ENCODE measurements around the gene NPHS1.
A peak's percentile ranks its signal among the peaks of the same experiment; 100 is the strongest.
"Not testable (repeated sequence)": the region's sequence is repeated elsewhere in the genome, so short reads cannot be mapped to it uniquely, and the experiment has no call there.

Gene NPHS1, protein sequence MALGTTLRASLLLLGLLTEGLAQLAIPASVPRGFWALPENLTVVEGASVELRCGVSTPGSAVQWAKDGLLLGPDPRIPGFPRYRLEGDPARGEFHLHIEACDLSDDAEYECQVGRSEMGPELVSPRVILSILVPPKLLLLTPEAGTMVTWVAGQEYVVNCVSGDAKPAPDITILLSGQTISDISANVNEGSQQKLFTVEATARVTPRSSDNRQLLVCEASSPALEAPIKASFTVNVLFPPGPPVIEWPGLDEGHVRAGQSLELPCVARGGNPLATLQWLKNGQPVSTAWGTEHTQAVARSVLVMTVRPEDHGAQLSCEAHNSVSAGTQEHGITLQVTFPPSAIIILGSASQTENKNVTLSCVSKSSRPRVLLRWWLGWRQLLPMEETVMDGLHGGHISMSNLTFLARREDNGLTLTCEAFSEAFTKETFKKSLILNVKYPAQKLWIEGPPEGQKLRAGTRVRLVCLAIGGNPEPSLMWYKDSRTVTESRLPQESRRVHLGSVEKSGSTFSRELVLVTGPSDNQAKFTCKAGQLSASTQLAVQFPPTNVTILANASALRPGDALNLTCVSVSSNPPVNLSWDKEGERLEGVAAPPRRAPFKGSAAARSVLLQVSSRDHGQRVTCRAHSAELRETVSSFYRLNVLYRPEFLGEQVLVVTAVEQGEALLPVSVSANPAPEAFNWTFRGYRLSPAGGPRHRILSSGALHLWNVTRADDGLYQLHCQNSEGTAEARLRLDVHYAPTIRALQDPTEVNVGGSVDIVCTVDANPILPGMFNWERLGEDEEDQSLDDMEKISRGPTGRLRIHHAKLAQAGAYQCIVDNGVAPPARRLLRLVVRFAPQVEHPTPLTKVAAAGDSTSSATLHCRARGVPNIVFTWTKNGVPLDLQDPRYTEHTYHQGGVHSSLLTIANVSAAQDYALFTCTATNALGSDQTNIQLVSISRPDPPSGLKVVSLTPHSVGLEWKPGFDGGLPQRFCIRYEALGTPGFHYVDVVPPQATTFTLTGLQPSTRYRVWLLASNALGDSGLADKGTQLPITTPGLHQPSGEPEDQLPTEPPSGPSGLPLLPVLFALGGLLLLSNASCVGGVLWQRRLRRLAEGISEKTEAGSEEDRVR (N-terminal part only)

DNA sequence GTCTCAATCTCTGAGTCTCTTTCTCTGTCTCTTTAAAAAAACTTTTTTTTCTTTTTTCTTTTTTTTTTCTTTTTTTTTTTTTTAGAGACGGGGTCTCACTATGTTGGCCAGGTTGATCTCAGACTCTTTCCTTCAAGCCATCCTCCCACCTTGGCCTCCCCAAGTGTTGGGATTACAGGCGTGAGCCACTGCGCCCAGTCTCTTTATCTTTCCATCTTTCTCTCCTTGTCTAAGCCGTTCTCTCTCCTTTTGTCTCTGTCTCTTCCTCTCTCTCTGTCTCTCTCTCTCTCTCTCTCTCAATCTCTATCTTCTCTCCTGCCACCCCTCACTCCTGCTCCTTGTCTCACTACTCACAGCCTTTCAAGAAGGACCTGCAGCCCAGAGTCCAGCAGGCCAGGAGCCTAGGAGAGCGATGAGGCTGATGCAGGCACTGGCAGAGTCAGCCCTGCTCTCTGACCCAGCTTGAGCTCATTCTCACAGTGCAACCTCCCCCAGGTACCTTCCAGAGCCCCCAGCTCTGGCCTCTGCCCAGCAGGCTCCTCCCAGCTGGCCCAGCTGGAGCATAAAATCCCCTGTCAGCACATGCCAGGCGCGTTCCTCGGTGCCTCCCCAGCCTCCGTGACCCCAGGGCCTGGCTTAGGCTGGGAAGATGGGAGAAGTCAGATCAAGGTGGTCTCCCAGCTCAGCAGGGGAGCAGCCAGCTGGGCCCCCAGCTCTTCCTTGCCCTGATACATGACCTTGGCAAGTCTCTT lies at the start of gene NPHS1:
Gene NPHS1 (minus strand): TSS at position 476 of the 752 bp plus-strand sequence. CDS start 667 bp downstream, outside the sequence.
- DNase-seq (ENCODE audit: low read depth): no peak

DNA sequence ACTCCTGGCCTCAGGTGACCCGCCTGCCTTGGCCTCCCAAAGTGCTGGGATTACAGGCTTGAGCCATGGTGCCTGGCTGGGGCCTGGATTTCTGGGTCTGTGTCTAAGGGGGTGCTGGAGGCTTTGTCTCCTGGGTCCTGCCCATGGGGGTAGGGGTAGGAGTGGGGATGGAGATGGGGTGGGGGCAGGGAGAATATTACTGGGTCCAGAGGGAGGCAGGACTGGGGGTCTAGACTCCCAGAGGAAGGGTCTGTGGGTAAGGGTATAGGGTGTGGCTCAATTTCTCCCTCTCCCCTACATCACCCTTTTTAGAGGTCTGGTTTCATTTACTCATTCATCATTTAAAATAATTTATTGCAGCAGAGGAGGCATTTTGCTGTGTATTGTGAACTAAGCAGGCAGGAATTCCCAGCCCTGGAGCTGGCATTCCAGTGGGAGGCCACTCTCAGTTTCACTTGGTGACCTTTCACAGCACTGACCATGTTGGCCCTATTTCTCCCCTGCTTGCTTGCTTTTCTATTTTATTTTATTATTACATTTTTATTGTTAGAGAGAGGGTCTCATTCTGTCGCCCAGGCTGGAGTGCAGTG lies 48.8 kb upstream of the NPHS1 start:
- no peak for DNase-seq (ENCODE audit: low read depth)

DNA sequence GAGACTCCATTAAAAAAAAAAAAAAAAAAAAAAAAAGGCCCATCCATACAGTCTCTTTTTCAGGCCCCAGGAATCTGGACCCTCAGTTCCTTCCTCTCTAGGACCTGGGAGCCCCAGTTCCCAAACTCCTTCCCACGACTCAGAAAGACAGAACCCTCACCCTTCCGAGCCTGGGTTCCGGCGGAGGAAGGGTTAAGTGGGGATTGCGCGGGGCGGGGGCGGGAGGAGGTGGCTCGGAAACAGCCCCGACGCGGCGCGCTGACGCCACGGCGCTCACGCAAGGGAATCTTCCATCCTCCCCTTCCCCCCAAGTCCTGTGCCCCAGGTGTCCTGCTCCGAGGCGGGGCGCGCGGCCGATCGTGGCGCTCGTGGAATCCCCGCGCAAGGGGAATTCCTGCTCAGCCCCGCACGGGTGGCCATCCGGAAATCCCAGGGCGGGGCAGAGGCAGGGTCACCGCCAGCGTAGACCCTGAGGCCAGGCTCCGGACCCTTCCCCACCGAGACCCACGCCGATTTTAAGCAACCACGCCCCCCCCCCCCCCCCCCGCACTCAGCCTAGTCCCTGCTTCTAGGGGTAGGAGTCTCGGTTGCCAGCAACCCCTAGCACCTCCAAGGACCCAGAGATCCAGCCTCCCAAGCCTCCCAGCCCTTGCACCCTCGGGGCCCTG lies 47.4 kb upstream of the NPHS1 start:
- peak; percentile 61 for DNase-seq (ENCODE audit: low read depth)

DNA sequence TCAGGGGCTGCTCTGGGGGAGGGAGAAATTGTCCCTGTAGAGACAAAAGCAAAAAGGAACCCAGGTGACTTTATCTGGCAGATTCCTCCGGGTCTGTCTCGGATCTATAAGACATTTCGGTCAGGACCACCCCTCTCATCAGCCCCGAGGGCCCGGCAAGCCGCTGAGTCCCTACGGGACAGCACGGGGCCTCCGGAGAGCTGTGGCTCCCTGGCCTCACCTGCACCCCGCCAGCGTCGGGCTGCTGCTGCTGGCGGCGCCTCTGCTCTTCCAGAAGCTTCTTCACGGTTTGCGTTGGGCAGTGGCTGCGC lies 46.1 kb upstream of the NPHS1 start:
- no peak for DNase-seq (ENCODE audit: low read depth)

DNA sequence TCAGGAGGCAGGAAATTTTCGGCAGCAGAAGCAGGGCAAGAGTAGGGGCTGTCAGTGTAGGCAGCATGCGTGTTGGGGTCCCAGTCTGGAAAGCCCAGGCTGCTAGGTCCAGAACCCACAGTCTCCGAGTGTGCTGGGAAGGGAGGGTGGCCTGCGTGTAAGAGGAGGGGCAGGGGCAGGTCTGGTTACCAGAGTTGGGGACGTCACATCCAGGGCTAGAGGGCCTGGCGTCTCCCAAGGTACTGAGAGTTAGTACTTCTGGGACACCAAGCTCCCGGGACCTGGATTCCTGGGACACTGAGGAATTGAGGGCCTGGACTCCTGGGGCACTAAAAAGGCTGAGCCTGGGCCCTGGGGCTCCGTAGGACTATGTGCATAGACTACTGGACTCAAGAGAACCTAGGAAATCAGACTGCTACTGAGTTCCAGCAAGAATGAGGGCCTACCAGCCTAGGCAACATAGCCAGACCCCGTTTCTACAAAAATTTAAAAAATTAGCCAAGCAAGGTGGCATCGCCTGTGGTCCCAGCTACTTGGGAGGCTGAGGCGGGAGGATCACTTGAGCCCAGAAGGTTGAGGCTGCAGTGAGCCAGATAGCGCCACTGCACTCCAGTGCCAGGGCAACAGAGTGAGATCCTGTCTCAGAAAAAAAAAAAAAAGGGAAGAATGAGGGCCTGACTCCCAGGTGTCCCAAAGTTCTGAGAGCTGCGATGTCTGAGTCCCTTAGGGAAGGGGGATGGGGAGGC lies 45.6 kb upstream of the NPHS1 start:
- no peak for DNase-seq (ENCODE audit: low read depth)

DNA sequence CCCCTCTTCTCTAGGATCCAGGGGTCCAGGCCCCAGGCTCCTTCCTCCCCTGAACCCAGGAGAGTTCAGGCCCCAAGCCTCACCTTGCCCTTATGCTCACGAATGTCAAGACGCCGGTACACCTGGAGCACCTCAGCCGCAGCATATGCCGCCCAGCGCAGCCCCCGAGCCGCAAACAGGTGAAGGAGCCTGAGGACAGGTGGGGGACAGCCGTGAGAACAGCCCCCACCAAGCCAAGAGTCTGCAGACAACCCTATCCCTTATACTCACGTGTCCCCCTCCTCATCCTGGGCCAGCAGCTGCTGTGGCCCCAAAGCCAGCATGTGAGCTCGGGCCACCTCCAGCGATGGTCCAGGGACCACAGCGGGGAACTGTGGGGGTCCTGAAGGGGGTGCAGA lies 44.3 kb upstream of the NPHS1 start:
- DNase-seq (ENCODE audit: low read depth): no peak

DNA sequence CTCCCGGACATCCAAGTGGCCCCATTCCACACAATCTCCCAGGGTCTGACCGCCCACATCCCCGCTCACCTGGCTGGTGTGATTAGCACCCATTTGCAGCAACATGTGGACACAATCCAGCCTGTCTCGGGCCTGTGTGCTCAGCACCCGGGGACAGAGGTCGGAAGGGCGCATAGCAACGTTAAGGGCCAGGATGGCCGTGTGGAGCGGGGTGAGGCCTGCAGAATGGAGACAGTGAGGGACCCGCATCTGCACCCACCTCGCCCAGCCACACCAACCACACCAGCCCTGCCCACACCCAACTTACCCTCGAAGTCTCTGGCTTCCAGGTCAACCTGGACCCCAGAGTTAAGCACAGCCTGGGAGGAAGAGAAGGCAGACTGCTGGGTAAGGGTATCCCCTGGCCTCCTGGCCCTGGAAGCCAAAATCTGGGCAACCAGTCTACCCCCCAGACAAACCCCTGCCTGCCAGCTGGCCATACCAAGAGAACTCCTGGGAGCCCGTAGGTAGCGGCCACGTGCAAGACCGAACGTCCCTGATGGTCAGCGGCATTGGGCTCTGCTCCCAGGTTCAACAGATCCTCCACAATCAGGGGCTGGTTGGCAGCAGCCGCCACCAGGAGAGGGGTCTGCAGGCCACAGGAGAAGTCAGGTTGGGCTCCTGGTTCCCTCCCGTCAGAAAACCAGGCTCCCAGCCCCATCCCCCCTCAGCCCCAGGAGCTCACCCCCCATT lies 43.8 kb upstream of the NPHS1 start:
- no peak for DNase-seq (ENCODE audit: low read depth)

DNA sequence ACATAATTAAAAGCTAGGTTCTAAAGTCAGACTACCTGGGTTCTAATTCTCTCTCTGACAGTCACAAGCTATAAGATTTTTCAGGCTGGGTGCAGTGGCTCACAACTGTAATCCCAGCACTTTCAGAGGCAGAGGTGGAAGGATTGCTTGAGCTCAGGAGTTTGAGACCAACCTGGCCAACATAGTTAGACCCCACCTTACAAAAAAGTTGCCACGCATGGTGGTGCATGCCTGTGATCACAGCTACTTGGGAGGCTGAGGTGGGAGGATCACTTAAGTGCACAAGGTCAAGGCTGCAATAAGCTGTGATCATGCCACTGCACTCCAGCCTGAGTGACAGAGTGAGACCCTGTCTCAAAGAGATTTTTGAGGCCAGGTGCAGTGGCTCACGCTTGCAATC lies 42.0 kb upstream of the NPHS1 start:
- DNase-seq (ENCODE audit: low read depth): no peak

DNA sequence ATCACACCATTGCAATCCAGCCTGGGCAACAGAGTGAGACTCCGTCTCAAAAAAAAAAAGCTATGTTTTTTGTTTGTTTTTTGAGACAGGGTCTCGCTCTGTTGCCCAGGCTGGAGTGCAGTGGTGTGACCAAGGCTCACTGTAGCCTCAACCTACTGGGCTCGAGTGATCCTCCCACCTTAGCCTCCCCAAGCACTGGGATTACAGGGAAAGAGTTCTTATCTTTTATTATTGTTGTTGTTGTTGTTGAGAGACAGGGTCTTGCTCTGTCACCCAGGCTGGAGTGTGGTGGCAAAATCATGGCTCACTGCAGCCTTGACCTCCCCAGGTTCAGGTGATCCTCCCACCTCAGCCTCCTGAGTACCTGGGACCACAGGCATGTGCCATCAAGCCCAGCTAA lies 39.5 kb upstream of the NPHS1 start:
- not testable (repeated sequence) for DNase-seq (ENCODE audit: low read depth)

DNA sequence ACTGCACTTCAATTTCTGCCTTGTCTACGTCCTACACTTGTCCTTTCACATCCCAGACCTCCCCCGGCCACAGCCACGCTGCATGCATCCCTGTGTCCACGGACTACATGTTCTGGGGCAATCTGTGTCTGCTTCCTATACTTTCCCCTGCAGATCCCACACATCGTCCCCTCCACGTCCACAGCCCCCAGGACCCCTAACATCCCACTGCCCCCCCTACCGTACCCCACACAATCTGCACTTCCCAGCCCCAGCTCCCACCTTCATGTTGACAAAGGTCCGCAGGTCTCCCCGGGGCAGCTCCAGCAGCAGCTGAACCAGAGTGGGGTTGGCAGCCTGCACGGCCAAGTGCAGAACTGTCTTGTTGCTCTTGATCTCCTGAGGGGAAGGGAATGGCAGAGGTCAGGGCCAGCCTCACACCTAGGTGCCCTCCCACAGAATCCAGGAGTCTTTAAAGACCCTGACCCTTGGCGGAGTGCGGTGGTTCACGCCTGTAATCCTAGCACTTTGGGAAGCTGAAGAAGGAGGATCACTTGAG lies 37.9 kb upstream of the NPHS1 start:
- DNase-seq (ENCODE audit: low read depth): no peak

DNA sequence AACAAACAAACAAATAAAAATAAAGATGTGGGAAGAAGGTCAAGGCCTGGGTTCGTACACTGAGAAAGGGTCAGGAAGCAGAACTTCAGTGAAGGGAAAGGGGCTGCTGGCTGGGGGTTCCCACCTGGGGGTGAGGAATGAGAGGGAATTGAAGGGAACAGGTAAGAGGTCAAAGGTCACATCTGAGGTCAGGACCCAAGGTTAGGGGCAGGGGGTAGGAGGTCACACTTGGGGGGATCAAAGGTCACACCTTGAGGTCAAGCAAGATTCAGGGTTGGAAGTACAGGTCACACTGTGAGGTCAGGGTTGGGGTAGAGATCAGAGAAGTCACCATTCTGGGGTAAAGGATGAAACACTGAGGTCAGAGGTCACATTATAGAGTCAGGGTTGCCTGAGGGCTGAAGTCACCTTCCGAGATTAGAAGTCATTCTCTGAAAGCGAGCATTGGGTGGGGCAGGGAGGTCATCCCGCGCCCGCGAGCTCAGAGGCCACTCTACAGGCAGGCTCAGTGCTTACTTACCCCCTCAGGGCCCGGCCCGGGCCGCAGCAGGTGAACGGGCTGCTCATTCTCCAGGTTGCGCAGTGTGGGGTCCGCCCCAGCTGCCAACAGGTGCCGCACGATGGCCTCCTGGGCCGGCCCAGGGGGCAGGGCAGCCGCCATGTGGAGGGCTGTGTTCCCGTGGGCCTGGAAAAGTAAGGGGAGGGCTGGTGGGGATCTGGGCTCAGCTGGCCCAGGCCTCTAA lies 37.2 kb upstream of the NPHS1 start:
- no peak for DNase-seq (ENCODE audit: low read depth)

DNA sequence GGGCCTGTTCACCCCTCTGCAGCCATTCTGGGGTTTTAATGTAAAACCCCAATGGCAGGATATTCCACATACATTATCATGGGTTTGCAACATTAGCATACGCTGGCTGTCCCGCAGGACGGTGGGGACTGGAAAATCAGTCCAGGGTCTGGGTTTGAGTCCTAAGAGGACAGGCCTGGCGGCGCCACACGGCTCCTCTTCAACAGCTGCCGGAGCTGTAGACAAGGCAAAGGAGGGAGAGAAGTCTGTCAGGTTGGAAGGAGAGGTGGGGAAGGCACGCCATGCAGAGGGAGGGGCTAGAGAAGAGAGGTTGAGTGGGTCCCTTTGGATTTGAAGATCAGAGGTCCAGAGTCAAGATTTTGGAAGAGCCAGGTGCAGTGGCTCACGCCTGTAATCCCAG lies 36.1 kb upstream of the NPHS1 start:
- no peak for DNase-seq (ENCODE audit: low read depth)

DNA sequence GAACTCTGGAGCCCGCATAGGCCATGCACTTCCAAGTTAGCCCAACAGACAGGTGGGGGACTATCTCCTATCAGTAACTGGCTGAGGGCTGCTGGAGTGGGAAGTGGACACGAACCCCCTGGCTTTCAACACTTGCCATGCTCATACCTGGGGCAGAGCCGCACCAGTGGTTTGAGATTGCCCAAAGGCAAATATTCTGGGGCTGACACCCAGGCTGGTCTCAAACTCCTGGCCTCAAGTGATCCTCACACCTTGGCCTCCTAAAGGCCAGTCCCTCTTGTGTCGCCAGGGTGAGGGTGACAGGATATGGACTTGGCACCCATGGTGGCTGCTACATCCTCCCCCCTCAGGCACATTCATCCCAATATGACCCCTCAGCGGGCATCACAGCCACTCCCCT lies 34.9 kb upstream of the NPHS1 start:
- no peak for DNase-seq (ENCODE audit: low read depth)

DNA sequence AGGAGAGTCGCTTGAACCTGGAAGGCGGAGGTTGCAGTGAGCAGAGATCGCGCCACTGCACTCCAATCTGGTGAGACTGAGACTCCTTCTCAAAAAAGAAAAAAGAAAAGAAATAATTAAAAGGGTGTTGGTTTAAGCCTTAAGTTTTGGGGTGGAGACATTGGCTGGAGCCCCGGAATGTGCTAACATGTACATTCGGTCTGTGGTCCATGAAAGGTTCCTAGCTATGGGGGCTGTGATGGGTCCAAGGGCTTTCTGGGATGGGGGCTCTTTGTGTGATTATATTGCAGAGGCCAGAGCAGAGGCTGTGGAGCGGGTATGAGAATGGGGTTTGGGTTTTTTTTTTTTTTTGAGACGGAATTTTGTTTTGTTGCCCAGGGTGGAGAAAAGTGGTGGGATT lies 33.6 kb upstream of the NPHS1 start:
- DNase-seq (ENCODE audit: low read depth): no peak

DNA sequence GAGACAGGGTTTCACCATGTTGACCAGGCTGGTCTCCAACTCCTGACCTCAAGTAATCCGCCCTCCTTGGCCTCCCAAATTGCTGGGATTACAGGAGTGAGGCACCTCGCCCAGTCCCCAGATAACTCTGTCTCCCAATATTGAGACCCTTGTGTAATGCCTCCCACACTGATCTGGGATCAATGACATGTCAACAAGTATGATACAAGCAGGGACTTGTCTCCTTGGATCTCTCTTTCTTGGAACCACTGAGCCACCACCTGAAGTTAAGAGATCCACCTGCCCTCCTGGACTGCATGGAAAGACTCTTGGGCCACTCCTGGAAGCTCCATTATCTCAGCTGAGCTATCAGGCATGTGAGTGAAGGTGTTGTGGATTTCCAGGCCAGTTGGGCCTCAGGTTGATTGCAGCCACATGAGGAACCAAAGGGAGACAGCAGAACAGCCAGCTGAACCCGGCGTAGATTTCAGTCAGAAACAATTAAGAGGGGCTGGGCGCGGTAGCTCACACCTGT lies 33.0 kb upstream of the NPHS1 start:
- no peak for DNase-seq (ENCODE audit: low read depth)

DNA sequence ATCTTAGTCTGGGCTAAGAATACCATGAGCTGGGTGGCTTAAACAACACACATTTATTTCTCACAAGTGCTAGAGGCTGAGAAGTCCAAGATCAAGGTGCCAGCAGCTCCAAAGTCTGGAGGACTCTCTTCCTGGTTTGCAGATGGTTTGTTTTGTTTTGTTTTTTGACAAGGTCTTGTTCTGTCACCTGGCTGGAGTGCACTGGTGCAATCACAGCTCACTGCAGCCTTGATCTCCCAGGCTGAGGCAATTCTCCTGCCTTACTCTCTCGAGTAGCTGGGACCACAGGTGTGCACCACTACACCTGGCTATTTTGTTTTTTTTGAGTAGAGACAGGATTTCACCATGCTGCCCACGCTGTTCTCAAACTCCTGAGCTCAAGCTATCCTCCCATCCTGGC lies 31.6 kb upstream of the NPHS1 start:
- no peak for DNase-seq (ENCODE audit: low read depth)

DNA sequence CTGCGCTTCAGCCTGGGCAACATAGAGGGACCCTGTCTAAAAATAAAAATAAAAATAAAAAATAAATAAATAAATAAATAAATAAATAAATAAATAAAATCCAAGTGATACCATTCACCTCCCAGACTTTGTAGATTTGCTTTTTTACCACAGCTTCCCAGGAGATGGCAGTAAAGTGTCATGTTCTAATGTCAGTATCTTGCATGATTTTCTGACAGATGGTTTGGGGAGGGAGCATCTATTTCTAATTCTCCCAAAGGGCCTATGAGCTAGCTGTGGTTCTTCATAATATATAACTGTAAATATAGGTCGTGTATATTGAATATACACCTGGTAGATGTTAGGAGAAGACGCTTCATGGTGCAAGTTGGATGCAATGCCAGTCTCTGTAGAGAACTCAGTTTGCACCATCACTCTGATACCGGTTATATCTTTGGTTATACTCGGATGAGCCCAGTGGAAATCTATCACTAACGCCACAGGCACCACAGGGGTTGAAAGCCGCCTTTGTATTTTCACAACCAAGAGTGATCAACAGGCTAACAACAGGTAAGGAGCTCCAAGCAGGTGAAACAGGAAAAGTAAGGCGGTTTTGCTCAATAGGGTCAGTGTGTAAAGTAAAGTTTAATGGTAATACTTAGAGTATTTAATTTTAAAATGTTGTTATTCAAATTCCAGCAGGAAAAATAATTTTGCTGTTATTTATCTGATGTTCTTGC lies 30.0 kb upstream of the NPHS1 start:
- DNase-seq (ENCODE audit: low read depth): peak; percentile 80

DNA sequence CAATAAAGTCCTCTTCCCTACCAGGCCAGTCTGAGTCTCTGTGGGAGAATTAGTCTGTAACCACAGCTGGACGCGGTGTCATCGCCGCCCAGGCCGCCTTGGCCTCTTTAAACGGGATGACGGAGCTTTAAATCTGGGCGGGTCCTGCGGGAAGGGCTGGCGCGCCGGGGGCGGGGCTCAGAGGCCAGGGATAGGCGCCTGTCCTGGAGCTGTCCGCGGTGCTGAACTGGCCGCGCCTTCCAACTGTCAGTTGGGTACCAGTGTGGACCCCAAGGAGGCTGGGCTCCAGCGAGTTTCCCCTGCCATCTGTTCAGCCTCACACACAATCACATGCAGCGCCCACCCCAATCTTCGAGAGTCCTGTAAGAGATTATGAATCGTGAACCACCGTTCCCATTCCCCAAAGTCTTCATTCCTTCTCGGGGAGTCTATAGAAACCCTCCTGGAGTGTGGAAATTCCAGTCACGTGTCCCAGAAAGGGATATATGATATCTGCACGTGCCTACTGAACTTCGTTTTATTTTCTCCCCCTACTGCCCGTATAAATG lies 27.5 kb upstream of the NPHS1 start:
- DNase-seq (ENCODE audit: low read depth): peak; percentile 85
